ENCODE data around the gene KRTAP10-8.
A peak's percentile ranks its signal among the peaks of the same experiment; 100 is the strongest.

KRTAP10-8 gene

DNA sequence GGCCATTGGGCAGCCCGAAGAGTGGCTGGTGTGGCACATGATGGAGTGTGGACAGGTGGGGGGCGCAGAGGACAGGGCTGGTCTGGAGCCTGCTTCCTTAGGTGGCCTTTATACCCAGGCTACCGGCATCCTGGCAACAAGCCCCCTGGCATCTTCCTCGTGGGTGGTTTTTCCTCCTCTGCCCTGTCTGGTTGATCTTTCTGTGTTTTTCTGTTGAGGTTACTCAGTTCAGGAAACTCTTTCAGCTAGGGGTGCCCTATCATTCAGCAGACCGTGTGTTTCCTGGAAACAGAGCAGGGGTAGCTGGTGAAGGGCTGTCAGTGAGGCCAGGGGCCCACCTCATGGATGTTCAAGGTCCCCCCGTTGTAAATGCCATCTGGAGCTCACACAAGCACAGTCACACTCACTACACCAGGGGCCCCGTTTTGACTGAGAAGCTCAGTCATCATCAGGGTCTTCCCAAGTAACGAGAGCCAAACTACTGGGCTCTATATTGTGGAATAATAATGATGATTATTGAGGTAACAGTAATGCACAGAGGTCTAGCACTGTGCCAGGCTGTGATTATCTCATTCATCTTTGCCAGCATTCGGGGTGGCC lies 42.8 kb downstream of the KRTAP10-8 start, which contains the start of gene KRTAP12-4:
Gene KRTAP12-4, minus strand, starts transcription at position 84 of the 600 bp plus-strand sequence. Its CDS starts 45 bp downstream, at position 39.
- TF ChIP-seq CTCF (IDR thresholded peaks at IDR 0.05; ENCODE audit: low read length) (no peak), EZH2 (optimal IDR thresholded peaks at IDR 0.05; ENCODE audit: low read depth, low read length) (no peak), EZH2phosphoT487 (IDR thresholded peaks at IDR 0.05; ENCODE audit: low read length) (no peak)
- H3K36me3 ChIP-seq (replicated peaks; ENCODE audit: insufficient read depth, low read length) = no peaks in the 10 kb centered on the region
- peaks cover 82% of the 10 kb centered on the region for H3K27me3 ChIP-seq (replicated peaks; ENCODE audit: insufficient read depth, low read length)
- no peaks in the 10 kb centered on the region for H4K20me1 ChIP-seq (ENCODE audit: insufficient read depth, low read length)
- H3K9ac ChIP-seq (ENCODE audit: low read length) = no peak within 1 kb of the TSS
- H2AFZ ChIP-seq (ENCODE audit: low read length) = no peak within 1 kb of the TSS
- no peaks in the 10 kb centered on the region for H3K9me2 ChIP-seq (replicated peaks; ENCODE audit: insufficient read depth, low read length)
- H3K4me1 ChIP-seq (ENCODE audit: low read length) = no peaks in the 10 kb centered on the region
- H3K4me2 ChIP-seq (ENCODE audit: low read depth, low read length) = no peak within 1 kb of the TSS
- no peak within 1 kb of the TSS for H3K27ac ChIP-seq (ENCODE audit: low read length)
- no peaks in the 10 kb centered on the region for H3K79me2 ChIP-seq (ENCODE audit: low read length)
- no peaks in the 10 kb centered on the region for H3K9me3 ChIP-seq (replicated peaks; ENCODE audit: insufficient read depth, low read length)
- no peak for DNase-seq
- H3K4me3 ChIP-seq (ENCODE audit: low read length) = no peak within 1 kb of the TSS
- no peaks in the 10 kb centered on the region for H3F3A ChIP-seq (ENCODE audit: insufficient read depth, low read length)

DNA sequence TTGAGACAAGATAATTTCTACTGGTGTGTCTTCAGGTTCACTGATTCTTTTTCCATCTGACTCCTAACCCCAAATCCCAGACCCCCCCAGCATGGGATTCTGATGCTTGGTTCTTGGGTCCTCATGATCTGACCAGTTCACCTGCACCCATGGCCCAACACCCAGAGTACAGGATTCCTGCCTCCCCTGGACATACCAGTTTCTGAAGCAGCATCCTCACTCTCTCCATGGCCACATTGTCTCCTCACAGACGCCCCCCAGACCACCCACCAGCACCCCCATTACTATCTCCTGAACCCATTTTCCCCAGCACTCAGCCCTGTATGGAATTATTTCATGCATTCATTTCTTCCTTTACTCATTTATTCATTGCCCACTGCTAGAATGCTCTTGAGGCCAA lies 45.0 kb downstream of the KRTAP10-8 start:
- Histone ChIP-seq H3K27me3 (replicated peaks; ENCODE audit: insufficient read depth, low read length) (peaks cover 76% of the 10 kb centered on the region), H3K4me1 (ENCODE audit: low read length) (no peaks in the 10 kb centered on the region), H4K20me1 (ENCODE audit: insufficient read depth, low read length) (no peaks in the 10 kb centered on the region), H3K9me3 (replicated peaks; ENCODE audit: insufficient read depth, low read length) (no peaks in the 10 kb centered on the region), H3K4me3 (ENCODE audit: low read length) (no peak overlapping the region), H3K27ac (ENCODE audit: low read length) (no peak overlapping the region), H3K9ac (ENCODE audit: low read length) (no peak overlapping the region), H3K9me2 (replicated peaks; ENCODE audit: insufficient read depth, low read length) (no peaks in the 10 kb centered on the region), H3K36me3 (replicated peaks; ENCODE audit: insufficient read depth, low read length) (no peaks in the 10 kb centered on the region), H3F3A (ENCODE audit: insufficient read depth, low read length) (no peaks in the 10 kb centered on the region), H3K79me2 (ENCODE audit: low read length) (no peaks in the 10 kb centered on the region), H3K4me2 (ENCODE audit: low read depth, low read length) (peak overlapping the region; percentile 33; the same call in 1 of the 2 replicates), H2AFZ (ENCODE audit: low read length) (no peak overlapping the region)
- no peak for DNase-seq
- no peak for TF ChIP-seq CTCF (IDR thresholded peaks at IDR 0.05; ENCODE audit: low read length)
- no peak for TF ChIP-seq EZH2phosphoT487 (IDR thresholded peaks at IDR 0.05; ENCODE audit: low read length)
- TF ChIP-seq EZH2 (optimal IDR thresholded peaks at IDR 0.05; ENCODE audit: low read depth, low read length) = no peak

GRCh38 chr21:44657635-44658540 lies 46.0 kb downstream of the KRTAP10-8 start, which contains the start of gene KRTAP12-3:
Gene KRTAP12-3, plus strand, starts transcription at chr21:44657932. Its CDS starts 48 bp downstream, at chr21:44657980.
- Histone ChIP-seq H3K9me2 (replicated peaks; ENCODE audit: insufficient read depth, low read length) (no peaks in the 10 kb centered on the region), H3K4me1 (ENCODE audit: low read length) (no peaks in the 10 kb centered on the region), H3K4me3 (ENCODE audit: low read length) (peak within 1 kb of the TSS; percentile 21; the same call in 1 of the 2 replicates), H3K4me2 (ENCODE audit: low read depth, low read length) (peak within 1 kb of the TSS; percentile 33), H3K36me3 (replicated peaks; ENCODE audit: insufficient read depth, low read length) (no peaks in the 10 kb centered on the region), H3K27me3 (replicated peaks; ENCODE audit: insufficient read depth, low read length) (peaks cover 78% of the 10 kb centered on the region), H3K9ac (ENCODE audit: low read length) (no peak within 1 kb of the TSS), H3K79me2 (ENCODE audit: low read length) (no peaks in the 10 kb centered on the region), H2AFZ (ENCODE audit: low read length) (peak within 1 kb of the TSS; percentile 12; the same call in 1 of the 2 replicates), H3F3A (ENCODE audit: insufficient read depth, low read length) (no peaks in the 10 kb centered on the region), H3K9me3 (replicated peaks; ENCODE audit: insufficient read depth, low read length) (no peaks in the 10 kb centered on the region), H3K27ac (ENCODE audit: low read length) (no peak within 1 kb of the TSS), H4K20me1 (ENCODE audit: insufficient read depth, low read length) (no peaks in the 10 kb centered on the region)
- DNase-seq = peak; percentile 58
- no peak for TF ChIP-seq EZH2 (optimal IDR thresholded peaks at IDR 0.05; ENCODE audit: low read depth, low read length)
- no peak for TF ChIP-seq CTCF (IDR thresholded peaks at IDR 0.05; ENCODE audit: low read length)
- TF ChIP-seq EZH2phosphoT487 (IDR thresholded peaks at IDR 0.05; ENCODE audit: low read length) = no peak

Data from MM.1S (cell line).